ENCODE data around the gene C10orf95. TPM values are rescaled to one million over a fixed set of nuclear protein-coding genes. Genes with fewer than 3 reads are reported as not detected.

C10orf95 gene
- total and polyA plus RNA-seq, 2 of the 13 experiments (the other 11 are each of a cell fraction or from before 2014, with no cell fraction given) = 0.05 to 0.07 TPM

DNA sequence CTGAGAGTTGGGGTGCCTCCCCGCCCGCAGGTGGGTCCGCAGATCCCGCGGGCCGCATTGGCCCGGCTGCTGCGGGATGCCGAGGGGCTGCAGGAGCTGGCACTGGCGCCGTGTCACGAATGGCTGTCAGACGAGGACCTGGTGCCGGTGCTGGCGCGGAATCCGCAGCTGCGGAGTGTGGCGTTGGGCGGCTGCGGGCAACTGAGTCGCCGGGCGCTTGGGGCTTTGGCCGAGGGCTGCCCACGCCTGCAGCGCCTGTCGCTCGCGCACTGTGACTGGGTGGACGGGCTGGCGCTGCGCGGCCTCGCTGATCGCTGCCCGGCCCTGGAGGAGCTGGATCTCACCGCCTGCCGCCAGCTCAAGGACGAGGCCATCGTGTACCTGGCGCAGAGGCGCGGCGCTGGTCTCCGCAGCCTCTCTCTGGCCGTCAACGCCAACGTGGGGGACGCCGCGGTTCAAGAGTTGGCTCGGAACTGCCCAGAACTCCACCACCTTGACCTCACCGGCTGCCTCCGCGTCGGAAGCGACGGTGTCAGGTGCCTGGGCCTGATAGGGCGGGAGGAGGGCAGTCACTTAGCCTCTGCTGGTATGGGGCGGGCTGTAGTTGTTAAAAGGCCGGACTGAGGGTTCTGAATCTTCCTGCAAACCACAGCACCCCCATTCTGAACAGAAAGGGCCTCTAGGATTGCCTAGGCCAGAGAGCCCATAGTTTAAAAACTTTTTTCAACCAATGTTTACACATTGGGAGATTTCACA, 29.4 kb downstream of the C10orf95 start (continued):
- peak; percentile 63; the same call in 1 of the 2 replicates for TF ChIP-seq ZNF17 (CRISPR knock-in tag; IDR thresholded peaks at IDR 0.05)
- TF ChIP-seq, protein P1, sequence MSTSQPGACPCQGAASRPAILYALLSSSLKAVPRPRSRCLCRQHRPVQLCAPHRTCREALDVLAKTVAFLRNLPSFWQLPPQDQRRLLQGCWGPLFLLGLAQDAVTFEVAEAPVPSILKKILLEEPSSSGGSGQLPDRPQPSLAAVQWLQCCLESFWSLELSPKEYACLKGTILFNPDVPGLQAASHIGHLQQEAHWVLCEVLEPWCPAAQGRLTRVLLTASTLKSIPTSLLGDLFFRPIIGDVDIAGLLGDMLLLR (CRISPR knock-in tag; IDR thresholded peaks at IDR 0.05) = no peak
- TF ChIP-seq NR1H2 (CRISPR knock-in tag; IDR thresholded peaks at IDR 0.05; ENCODE audit: borderline replicate concordance, low read depth) = no peak
- TF ChIP-seq ATF7 (IDR thresholded peaks at IDR 0.05) = no peak
- no peak for TF ChIP-seq ATF7 (CRISPR knock-in tag; IDR thresholded peaks at IDR 0.05)
- no peak; the same call in 1 of the 2 replicates for TF ChIP-seq EEA1 (CRISPR knock-in tag; IDR thresholded peaks at IDR 0.05; ENCODE audit: borderline replicate concordance)
- 0 out of 3 replicates have a peak, but pooled peaks have one; percentile 36 for TF ChIP-seq MXI1 (IDR thresholded peaks at IDR 0.05; ENCODE audit: borderline replicate concordance, low read depth, low read length)
- no peak for TF ChIP-seq DPF2 (CRISPR knock-in tag; IDR thresholded peaks at IDR 0.05; ENCODE audit: borderline replicate concordance, low read depth)
- TF ChIP-seq ZNF572 (CRISPR knock-in tag; IDR thresholded peaks at IDR 0.05) = no peak
- no peak; the same call in 1 of the 2 replicates for TF ChIP-seq MYC (CRISPR knock-in tag; IDR thresholded peaks at IDR 0.05; ENCODE audit: borderline replicate concordance)
- no peak for TF ChIP-seq ZNF7 (CRISPR knock-in tag; IDR thresholded peaks at IDR 0.05)
- TF ChIP-seq SMAD3 (CRISPR knock-in tag; IDR thresholded peaks at IDR 0.05) = no peak
- peak; percentile 74; the same call in 1 of the 2 replicates for TF ChIP-seq YEATS4 (CRISPR knock-in tag; IDR thresholded peaks at IDR 0.05; ENCODE audit: borderline replicate concordance)
- TF ChIP-seq CHCHD3 (CRISPR knock-in tag; IDR thresholded peaks at IDR 0.05) = 0 out of 2 replicates have a peak, but pooled peaks have one; percentile 40
- TF ChIP-seq, protein P2, sequence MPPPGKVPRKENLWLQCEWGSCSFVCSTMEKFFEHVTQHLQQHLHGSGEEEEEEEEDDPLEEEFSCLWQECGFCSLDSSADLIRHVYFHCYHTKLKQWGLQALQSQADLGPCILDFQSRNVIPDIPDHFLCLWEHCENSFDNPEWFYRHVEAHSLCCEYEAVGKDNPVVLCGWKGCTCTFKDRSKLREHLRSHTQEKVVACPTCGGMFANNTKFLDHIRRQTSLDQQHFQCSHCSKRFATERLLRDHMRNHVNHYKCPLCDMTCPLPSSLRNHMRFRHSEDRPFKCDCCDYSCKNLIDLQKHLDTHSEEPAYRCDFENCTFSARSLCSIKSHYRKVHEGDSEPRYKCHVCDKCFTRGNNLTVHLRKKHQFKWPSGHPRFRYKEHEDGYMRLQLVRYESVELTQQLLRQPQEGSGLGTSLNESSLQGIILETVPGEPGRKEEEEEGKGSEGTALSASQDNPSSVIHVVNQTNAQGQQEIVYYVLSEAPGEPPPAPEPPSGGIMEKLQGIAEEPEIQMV (CRISPR knock-in tag; IDR thresholded peaks at IDR 0.05; ENCODE audit: low read depth) = no peak
- no peak for TF ChIP-seq ZFYVE20 (CRISPR knock-in tag; IDR thresholded peaks at IDR 0.05; ENCODE audit: borderline replicate concordance, low read depth)
- no peak for TF ChIP-seq IRX3 (CRISPR knock-in tag; IDR thresholded peaks at IDR 0.05; ENCODE audit: borderline replicate concordance, low read depth)
- no peak for TF ChIP-seq SCMH1 (CRISPR knock-in tag; IDR thresholded peaks at IDR 0.05; ENCODE audit: borderline replicate concordance)
- no peak for TF ChIP-seq IKZF4 (CRISPR knock-in tag; IDR thresholded peaks at IDR 0.05; ENCODE audit: borderline replicate concordance, low read depth, not compliant biosample characterization)
- no peak for TF ChIP-seq ZNF678 (CRISPR knock-in tag; IDR thresholded peaks at IDR 0.05)
- TF ChIP-seq BORCS8-MEF2B (CRISPR knock-in tag; IDR thresholded peaks at IDR 0.05) = peak; percentile 7; the same call in 1 of the 2 replicates
- TF ChIP-seq, protein P3, sequence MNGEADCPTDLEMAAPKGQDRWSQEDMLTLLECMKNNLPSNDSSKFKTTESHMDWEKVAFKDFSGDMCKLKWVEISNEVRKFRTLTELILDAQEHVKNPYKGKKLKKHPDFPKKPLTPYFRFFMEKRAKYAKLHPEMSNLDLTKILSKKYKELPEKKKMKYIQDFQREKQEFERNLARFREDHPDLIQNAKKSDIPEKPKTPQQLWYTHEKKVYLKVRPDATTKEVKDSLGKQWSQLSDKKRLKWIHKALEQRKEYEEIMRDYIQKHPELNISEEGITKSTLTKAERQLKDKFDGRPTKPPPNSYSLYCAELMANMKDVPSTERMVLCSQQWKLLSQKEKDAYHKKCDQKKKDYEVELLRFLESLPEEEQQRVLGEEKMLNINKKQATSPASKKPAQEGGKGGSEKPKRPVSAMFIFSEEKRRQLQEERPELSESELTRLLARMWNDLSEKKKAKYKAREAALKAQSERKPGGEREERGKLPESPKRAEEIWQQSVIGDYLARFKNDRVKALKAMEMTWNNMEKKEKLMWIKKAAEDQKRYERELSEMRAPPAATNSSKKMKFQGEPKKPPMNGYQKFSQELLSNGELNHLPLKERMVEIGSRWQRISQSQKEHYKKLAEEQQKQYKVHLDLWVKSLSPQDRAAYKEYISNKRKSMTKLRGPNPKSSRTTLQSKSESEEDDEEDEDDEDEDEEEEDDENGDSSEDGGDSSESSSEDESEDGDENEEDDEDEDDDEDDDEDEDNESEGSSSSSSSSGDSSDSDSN (CRISPR knock-in tag; IDR thresholded peaks at IDR 0.05) = 0 out of 2 replicates have a peak, but pooled peaks have one; percentile 5
- TF ChIP-seq ZNF354B (CRISPR knock-in tag; IDR thresholded peaks at IDR 0.05) = no peak
- TF ChIP-seq POGZ (CRISPR knock-in tag; IDR thresholded peaks at IDR 0.05) = no peak
- TF ChIP-seq DMAP1 (CRISPR knock-in tag; IDR thresholded peaks at IDR 0.05) = no peak
- no peak for TF ChIP-seq JARID2 (CRISPR knock-in tag; IDR thresholded peaks at IDR 0.05; ENCODE audit: insufficient replicate concordance)
- TF ChIP-seq TBP (CRISPR knock-in tag; IDR thresholded peaks at IDR 0.05) = no peak
